Measurements from ENCODE around the gene NAPSA. TPM values are rescaled to one million over a fixed set of nuclear protein-coding genes. Genes with fewer than 3 reads are reported as not detected.

NAPSA gene
- total and polyA plus RNA-seq, 9 of the 15 experiments (the other 6 are each of a cell fraction or from before 2014, with no cell fraction given) = 0.25 to 1.9 (median 0.69) TPM

DNA sequence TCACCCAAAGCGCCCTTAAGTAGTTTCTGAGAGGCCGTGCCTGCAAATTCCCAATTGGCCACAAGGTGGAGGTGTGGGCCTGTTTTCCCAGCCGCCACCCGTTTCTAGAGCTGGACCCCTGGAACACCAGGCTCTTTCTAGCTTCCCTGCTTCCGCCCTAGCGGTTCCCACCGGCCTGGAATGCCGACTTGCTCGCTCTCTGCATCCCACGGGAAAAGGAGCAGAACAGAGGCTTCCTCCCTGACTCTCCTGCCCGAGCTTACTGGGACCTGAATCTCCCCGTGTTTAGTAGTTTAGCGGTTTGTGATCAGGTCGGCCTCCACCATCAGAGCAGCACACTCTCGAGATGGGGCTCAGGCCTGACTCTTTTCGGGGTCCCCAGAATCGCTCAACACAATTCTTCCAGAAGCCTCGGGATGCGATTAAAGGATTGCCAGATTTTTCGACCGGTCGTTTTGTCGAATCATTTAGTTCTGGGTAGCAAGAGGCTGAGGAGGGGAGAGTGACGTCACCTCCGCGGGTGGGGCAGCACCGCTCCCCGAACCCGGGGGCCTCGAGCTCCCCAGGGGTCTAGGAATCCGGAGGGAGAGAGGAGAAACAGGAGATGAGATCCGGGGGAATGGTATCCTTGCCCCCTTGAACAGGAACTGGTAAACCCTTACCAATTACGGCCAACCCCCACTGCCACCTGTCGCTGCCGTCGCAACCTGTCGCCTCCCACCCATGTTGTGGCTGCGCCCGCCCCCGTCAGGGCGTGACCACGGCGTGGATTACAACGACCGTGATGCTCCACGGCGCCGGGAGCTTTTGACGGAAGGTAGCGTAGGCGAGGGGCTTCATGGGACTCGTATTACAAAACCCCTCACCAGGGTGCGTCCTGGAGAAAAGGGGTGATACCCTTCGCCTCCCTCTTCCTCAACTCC, 8.0 kb downstream of the NAPSA start (continued):
- TF ChIP-seq ZNF134 (CRISPR knock-in tag; conservative IDR thresholded peaks at IDR 0.05) (no peak), KHSRP (IDR thresholded peaks at IDR 0.05) (peak; percentile 65), JUN (IDR thresholded peaks at IDR 0.05; ENCODE audit: borderline replicate concordance, low read depth, low read length) (peak; percentile 78), JUN (CRISPR knock-in tag; IDR thresholded peaks at IDR 0.05; ENCODE audit: borderline replicate concordance) (no peak; the same call in 1 of the 2 replicates), MTA3 (IDR thresholded peaks at IDR 0.05; ENCODE audit: borderline replicate concordance) (no peak; the same call in 1 of the 2 replicates), ZNF830 (CRISPR knock-in tag; IDR thresholded peaks at IDR 0.05) (no peak; the same call in 1 of the 2 replicates), BDP1 (IDR thresholded peaks at IDR 0.05; ENCODE audit: insufficient read depth, insufficient read length) (no peak), SIX5 (IDR thresholded peaks at IDR 0.05; ENCODE audit: borderline replicate concordance in 1 of 2, insufficient read depth in 1 of 2, low read depth in 1 of 2, low read length in 2 of 2) (no peak), RBM34 (IDR thresholded peaks at IDR 0.05; ENCODE audit: borderline replicate concordance, insufficient read depth, low read length) (no peak), POLR2H (tag; IDR thresholded peaks at IDR 0.05; ENCODE audit: low read depth) (no peak), EGR1 (conservative IDR thresholded peaks at IDR 0.05) (peak; percentile 95), TCF3 (CRISPR knock-in tag; IDR thresholded peaks at IDR 0.05) (0 out of 2 replicates have a peak, but pooled peaks have one; percentile 6), RBM22 (IDR thresholded peaks at IDR 0.05; ENCODE audit: low read depth, low read length, poor library complexity, severe bottlenecking) (no peak), HLTF (IDR thresholded peaks at IDR 0.05) (no peak), KLF13 (tag; IDR thresholded peaks at IDR 0.05; ENCODE audit: borderline replicate concordance, low read depth) (no peak; the same call in 1 of the 2 replicates), GABPB1 (CRISPR knock-in tag; IDR thresholded peaks at IDR 0.05) (no peak), ZNF274 (IDR thresholded peaks at IDR 0.05; ENCODE audit: borderline replicate concordance, low read depth, low read length) (no peak)
- TF ChIP-seq, protein P1, sequence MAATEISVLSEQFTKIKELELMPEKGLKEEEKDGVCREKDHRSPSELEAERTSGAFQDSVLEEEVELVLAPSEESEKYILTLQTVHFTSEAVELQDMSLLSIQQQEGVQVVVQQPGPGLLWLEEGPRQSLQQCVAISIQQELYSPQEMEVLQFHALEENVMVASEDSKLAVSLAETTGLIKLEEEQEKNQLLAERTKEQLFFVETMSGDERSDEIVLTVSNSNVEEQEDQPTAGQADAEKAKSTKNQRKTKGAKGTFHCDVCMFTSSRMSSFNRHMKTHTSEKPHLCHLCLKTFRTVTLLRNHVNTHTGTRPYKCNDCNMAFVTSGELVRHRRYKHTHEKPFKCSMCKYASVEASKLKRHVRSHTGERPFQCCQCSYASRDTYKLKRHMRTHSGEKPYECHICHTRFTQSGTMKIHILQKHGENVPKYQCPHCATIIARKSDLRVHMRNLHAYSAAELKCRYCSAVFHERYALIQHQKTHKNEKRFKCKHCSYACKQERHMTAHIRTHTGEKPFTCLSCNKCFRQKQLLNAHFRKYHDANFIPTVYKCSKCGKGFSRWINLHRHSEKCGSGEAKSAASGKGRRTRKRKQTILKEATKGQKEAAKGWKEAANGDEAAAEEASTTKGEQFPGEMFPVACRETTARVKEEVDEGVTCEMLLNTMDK (IDR thresholded peaks at IDR 0.05; ENCODE audit: borderline replicate concordance, insufficient read depth, low read depth, low read length, poor library complexity, severe bottlenecking) = no peak
- TF ChIP-seq, protein P2, sequence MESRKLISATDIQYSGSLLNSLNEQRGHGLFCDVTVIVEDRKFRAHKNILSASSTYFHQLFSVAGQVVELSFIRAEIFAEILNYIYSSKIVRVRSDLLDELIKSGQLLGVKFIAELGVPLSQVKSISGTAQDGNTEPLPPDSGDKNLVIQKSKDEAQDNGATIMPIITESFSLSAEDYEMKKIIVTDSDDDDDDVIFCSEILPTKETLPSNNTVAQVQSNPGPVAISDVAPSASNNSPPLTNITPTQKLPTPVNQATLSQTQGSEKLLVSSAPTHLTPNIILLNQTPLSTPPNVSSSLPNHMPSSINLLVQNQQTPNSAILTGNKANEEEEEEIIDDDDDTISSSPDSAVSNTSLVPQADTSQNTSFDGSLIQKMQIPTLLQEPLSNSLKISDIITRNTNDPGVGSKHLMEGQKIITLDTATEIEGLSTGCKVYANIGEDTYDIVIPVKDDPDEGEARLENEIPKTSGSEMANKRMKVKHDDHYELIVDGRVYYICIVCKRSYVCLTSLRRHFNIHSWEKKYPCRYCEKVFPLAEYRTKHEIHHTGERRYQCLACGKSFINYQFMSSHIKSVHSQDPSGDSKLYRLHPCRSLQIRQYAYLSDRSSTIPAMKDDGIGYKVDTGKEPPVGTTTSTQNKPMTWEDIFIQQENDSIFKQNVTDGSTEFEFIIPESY (CRISPR knock-in tag; IDR thresholded peaks at IDR 0.05) = 0 out of 2 replicates have a peak, but pooled peaks have one; percentile 21
- TF ChIP-seq, protein P3, sequence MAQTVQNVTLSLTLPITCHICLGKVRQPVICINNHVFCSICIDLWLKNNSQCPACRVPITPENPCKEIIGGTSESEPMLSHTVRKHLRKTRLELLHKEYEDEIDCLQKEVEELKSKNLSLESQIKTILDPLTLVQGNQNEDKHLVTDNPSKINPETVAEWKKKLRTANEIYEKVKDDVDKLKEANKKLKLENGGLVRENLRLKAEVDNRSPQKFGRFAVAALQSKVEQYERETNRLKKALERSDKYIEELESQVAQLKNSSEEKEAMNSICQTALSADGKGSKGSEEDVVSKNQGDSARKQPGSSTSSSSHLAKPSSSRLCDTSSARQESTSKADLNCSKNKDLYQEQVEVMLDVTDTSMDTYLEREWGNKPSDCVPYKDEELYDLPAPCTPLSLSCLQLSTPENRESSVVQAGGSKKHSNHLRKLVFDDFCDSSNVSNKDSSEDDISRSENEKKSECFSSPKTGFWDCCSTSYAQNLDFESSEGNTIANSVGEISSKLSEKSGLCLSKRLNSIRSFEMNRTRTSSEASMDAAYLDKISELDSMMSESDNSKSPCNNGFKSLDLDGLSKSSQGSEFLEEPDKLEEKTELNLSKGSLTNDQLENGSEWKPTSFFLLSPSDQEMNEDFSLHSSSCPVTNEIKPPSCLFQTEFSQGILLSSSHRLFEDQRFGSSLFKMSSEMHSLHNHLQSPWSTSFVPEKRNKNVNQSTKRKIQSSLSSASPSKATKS (CRISPR knock-in tag; IDR thresholded peaks at IDR 0.05) = no peak

Measured in K562 (cell line).